Smooth muscle cell (in vitro differentiated cells): ENCODE measurements around the gene LANCL3. TPM values are rescaled to one million over a fixed set of nuclear protein-coding genes. Genes with fewer than 3 reads are reported as not detected.
"Not testable (repeated sequence)": the region's sequence is repeated elsewhere in the genome, so short reads cannot be mapped to it uniquely, and the experiment has no call there.

Experiments
- DNase-seq: peaks from one replicate; lab custom pipeline; 2025; ENCODE audit not compliant: unreplicated experiment; lab: John Stamatoyannopoulos, UW
- H2AFZ ChIP-seq: fragments of 200-600 bp; sonication (generic); 2 replicates; pipeline ENCODE4 v1.6.0; 2016; ENCODE audit warnings: antibody characterized with exemption, low read depth, mild to moderate bottlenecking
- H3F3A ChIP-seq: fragments of 200-600 bp; sonication (generic); 2 replicates; pipeline ENCODE4 v1.6.0; 2017; ENCODE audit warnings: antibody characterized with exemption, low read depth
- H3K27ac ChIP-seq: fragments of 200-600 bp; sonication (generic); 2 replicates; pipeline ENCODE4 v1.5.1; 2016; ENCODE audit warnings: low read depth, mild to moderate bottlenecking
- H3K27me3 ChIP-seq: fragments of 200-600 bp; sonication (generic); 2 replicates; pipeline ENCODE4 v1.6.1; 2016; ENCODE audit warnings: low read depth, mild to moderate bottlenecking
- H3K36me3 ChIP-seq: fragments of 200-600 bp; sonication (generic); 2 replicates; pipeline ENCODE4 v1.5.1; 2016; ENCODE audit warnings: low read depth
- H3K4me1 ChIP-seq: fragments of 200-600 bp; sonication (generic); 2 replicates; pipeline ENCODE4 v1.5.1; 2016; ENCODE audit warnings: low read depth
- H3K4me2 ChIP-seq: fragments of 200-600 bp; sonication (generic); 2 replicates; pipeline ENCODE4 v1.6.0; 2016; ENCODE audit warnings: mild to moderate bottlenecking
- H3K4me3 ChIP-seq: fragments of 200-600 bp; sonication (generic); 2 replicates; pipeline ENCODE4 v1.5.1; 2016; ENCODE audit warnings: mild to moderate bottlenecking
- H3K79me2 ChIP-seq: fragments of 200-600 bp; sonication (generic); 2 replicates; pipeline ENCODE4 v1.6.0; 2016; ENCODE audit warnings: low read depth, mild to moderate bottlenecking
- H3K9ac ChIP-seq: fragments of 200-600 bp; sonication (generic); 2 replicates; pipeline ENCODE4 v1.6.0; 2016; ENCODE audit warnings: low read depth
- H3K9me3 ChIP-seq: fragments of 200-600 bp; sonication (generic); replicated peaks from 2 replicates; pipeline ENCODE4 v1.5.1; 2016; ENCODE audit warnings: low read depth
- H4K20me1 ChIP-seq: fragments of 200-600 bp; sonication (generic); 2 replicates; pipeline ENCODE4 v1.6.0; 2016; ENCODE audit warnings: low read depth
- WGBS: methylation state at CpG from one replicate; pipeline ENCODE4 v1.1.7; 2016; ENCODE audit warnings: low lambda C conversion rate; 5-methylcytosine and 5-hydroxymethylcytosine counted together
- polyA plus RNA-seq: library from polyadenylated mRNA; unstranded; fragments of >200 nt; fragmentation: Nextera tagmentation; extraction: Ambion mirVana; gene quantifications from 2 replicates; pipeline ENCODE4 v1.2.1, GENCODE V29; 2016
- total RNA-seq: library from RNA; depleted of rRNA; stranded (reverse); fragments of >200 nt; gene quantifications from 2 replicates; pipeline ENCODE4 v1.2.3, GENCODE V29; 2014
- TF ChIP-seq, protein P1 (sequence below): fragments of 200-600 bp; sonication (generic); IDR thresholded peaks from 2 replicates; pipeline ENCODE4 v1.5.1; 2017; ENCODE audit warnings: borderline replicate concordance, mild to moderate bottlenecking, antibody characterized with exemption; ENCODE audit not compliant: insufficient read depth, poor library complexity, severe bottlenecking

The LANCL3 gene
- total and polyA plus RNA-seq, 2 experiments from 2014 or later: 0.18 to 0.54 TPM

DNA sequence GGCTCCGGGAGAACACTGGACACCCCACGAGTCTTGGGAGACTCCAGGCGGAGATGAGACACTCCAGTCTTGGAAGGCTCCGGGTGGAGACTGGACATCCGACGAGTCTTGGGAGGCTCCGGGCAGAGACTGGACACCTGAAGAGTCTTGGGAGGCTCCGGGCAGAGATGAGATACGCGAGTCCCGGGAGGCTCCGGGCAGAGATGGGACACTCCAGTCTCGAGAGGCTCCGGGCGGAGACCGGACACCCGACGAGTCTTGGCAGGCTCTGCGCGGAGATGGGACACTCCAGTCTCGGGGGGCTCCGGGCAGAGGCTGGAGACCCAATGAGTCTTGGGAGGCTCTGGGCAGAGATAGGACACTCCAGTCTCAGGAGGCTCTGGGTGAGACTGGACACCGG lies 28.1 kb upstream of the LANCL3 start:
- Histone ChIP-seq H3K27ac (no peak overlapping the region), H3K4me1 (no peaks in the 10 kb centered on the region), H4K20me1 (no peaks in the 10 kb centered on the region), H3K36me3 (no peaks in the 10 kb centered on the region), H3K79me2 (no peaks in the 10 kb centered on the region), H3K9ac (no peak overlapping the region), H2AFZ (no peak overlapping the region), H3K9me3 (no peaks in the 10 kb centered on the region), H3K4me2 (no peak overlapping the region), H3F3A (no peaks in the 10 kb centered on the region), H3K4me3 (no peak overlapping the region), H3K27me3 (no peaks in the 10 kb centered on the region)
- DNase-seq: no peak
- TF ChIP-seq, protein P1, sequence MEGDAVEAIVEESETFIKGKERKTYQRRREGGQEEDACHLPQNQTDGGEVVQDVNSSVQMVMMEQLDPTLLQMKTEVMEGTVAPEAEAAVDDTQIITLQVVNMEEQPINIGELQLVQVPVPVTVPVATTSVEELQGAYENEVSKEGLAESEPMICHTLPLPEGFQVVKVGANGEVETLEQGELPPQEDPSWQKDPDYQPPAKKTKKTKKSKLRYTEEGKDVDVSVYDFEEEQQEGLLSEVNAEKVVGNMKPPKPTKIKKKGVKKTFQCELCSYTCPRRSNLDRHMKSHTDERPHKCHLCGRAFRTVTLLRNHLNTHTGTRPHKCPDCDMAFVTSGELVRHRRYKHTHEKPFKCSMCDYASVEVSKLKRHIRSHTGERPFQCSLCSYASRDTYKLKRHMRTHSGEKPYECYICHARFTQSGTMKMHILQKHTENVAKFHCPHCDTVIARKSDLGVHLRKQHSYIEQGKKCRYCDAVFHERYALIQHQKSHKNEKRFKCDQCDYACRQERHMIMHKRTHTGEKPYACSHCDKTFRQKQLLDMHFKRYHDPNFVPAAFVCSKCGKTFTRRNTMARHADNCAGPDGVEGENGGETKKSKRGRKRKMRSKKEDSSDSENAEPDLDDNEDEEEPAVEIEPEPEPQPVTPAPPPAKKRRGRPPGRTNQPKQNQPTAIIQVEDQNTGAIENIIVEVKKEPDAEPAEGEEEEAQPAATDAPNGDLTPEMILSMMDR: no peak
- WGBS: 95% methylated on average over 23 of the region's 23 CpGs

DNA sequence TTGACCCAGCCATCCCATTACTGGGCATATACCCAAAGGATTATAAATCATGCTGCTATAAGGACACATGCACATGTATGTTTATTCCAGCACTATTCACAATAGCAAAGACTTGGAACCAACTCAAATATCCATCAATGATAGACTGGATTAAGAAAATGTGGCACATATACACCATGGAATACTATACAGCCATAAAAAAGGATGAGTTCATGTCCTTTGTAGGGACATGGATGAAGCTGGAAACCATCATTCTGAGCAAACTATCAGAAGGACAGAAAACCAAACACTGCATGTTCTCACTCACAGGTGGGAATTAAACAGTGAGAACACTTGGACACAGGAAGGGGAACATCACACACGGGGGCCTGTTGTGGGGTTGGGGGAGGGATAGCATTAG lies 26.9 kb upstream of the LANCL3 start:
- not testable (repeated sequence) for H3K4me1 ChIP-seq, H3K9me3 ChIP-seq, H3K79me2 ChIP-seq, H3K4me2 ChIP-seq, H3F3A ChIP-seq, H3K27ac ChIP-seq, DNase-seq, H4K20me1 ChIP-seq, H3K36me3 ChIP-seq, H3K9ac ChIP-seq, H2AFZ ChIP-seq, H3K4me3 ChIP-seq, H3K27me3 ChIP-seq
- WGBS: 90% methylated on average over 1 of the region's 1 CpG

DNA sequence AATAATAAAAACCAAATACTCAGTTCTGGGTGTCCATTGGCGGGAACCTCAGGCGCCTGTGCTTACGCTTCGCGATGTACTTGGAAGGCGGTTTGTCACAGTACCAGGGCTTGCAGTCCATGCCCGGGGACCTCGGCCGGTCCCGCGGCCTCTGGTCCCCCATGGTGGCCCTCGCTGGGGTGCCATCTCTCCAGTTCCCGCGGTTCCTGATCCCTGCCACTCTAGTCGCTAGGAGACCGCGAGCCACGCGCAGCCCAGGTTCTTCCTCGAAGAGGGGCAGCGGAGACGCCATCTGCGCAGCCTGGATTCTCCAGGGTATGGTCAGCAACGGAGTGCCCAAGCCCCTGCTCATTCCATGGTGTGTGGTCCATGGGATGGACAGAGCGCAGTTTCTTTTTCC lies 26.4 kb upstream of the LANCL3 start:
- Histone ChIP-seq H3K4me2 (no peak overlapping the region), H3K27me3 (no peaks in the 10 kb centered on the region), H3K27ac (no peak overlapping the region), H2AFZ (no peak overlapping the region), H3K36me3 (no peaks in the 10 kb centered on the region), H3K9me3 (no peaks in the 10 kb centered on the region), H4K20me1 (no peaks in the 10 kb centered on the region), H3K4me1 (no peaks in the 10 kb centered on the region), H3K9ac (no peak overlapping the region), H3K79me2 (no peaks in the 10 kb centered on the region), H3K4me3 (no peak overlapping the region), H3F3A (no peaks in the 10 kb centered on the region)
- DNase-seq: no peak
- TF ChIP-seq, protein P1: no peak
- 96% methylated on average over 25 of the region's 25 CpGs for WGBS

DNA sequence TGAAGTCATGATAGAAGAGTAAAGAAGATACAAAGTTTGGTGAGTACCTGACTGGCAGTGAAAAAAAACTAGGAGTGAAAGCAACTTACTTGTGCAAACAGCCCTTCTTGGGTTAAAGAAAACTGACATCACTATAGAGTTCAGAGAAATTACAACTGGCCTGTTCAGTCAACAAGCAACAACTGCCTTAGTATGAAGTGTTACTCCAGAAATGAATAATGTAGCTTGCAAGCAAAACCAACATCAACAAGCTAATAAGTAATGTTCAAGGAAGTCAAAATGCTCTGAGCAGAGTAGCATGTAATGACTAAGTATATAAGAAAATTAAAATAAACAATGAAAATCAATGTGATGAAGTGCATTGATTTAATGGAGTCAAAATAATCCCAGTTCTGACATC lies 21.8 kb upstream of the LANCL3 start:
- H3K36me3 ChIP-seq, H2AFZ ChIP-seq, H4K20me1 ChIP-seq, H3K79me2 ChIP-seq, H3K9me3 ChIP-seq, H3F3A ChIP-seq, H3K27me3 ChIP-seq, DNase-seq, H3K4me3 ChIP-seq, H3K4me2 ChIP-seq, H3K9ac ChIP-seq, H3K4me1 ChIP-seq, H3K27ac ChIP-seq: not testable (repeated sequence)

DNA sequence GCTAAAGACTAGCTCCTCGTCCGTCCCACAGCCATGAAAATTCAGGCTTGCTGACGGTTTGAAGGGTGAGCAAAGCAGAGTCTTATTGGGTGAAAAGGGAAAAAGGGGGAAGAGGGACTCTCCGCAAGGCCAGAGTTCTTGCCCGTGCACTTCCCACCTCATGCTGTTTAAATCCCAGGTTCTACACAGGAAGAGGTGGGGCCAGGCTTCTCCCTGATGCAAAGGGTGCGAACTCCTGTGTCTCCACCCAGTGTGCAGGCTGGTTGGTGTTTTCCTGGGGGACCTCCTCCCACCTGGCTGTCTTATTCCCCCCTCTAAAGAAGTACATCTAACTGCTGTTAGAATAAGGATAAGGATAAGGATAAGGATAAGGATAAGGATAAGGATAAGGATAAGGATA lies 18.0 kb upstream of the LANCL3 start:
- H3K9ac ChIP-seq: no peak overlapping the region
- H3K4me3 ChIP-seq: no peak overlapping the region
- H3K4me2 ChIP-seq: no peak overlapping the region
- no peaks in the 10 kb centered on the region for H3K27me3 ChIP-seq
- no peaks in the 10 kb centered on the region for H3K9me3 ChIP-seq
- no peaks in the 10 kb centered on the region for H3K36me3 ChIP-seq
- H3K27ac ChIP-seq: no peak overlapping the region
- H3K79me2 ChIP-seq: no peaks in the 10 kb centered on the region
- no peak overlapping the region for H2AFZ ChIP-seq
- WGBS: 73% methylated on average over 6 of the region's 6 CpGs
- DNase-seq: no peak
- TF ChIP-seq, protein P1: no peak
- no peaks in the 10 kb centered on the region for H4K20me1 ChIP-seq
- no peaks in the 10 kb centered on the region for H3F3A ChIP-seq
- H3K4me1 ChIP-seq: no peaks in the 10 kb centered on the region

DNA sequence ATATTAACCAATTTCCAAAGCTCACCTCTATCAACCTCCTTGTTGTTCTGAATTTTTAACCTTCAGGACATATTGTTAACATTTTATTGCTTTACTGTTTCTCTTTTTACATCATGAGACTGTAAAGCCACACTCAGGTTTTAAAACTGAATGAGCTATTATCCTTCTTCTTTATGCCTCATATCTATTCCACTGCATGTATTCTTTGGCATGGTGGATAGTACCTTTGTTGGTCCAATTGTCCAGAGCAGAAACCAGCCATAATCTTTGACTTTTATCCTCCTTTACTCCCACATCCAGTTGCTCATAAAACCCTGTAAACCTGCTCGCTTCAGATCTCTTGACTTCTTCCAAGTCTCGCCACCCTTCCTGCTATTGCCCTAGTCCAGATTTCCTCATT lies 6.2 kb upstream of the LANCL3 start:
- H3F3A ChIP-seq, H3K4me2 ChIP-seq, H4K20me1 ChIP-seq, H3K4me3 ChIP-seq, H3K27me3 ChIP-seq, H3K9ac ChIP-seq, DNase-seq, H3K79me2 ChIP-seq, H3K36me3 ChIP-seq, H2AFZ ChIP-seq, H3K27ac ChIP-seq, H3K9me3 ChIP-seq, H3K4me1 ChIP-seq: not testable (repeated sequence)
- 93% methylated on average over 2 of the region's 2 CpGs for WGBS

DNA sequence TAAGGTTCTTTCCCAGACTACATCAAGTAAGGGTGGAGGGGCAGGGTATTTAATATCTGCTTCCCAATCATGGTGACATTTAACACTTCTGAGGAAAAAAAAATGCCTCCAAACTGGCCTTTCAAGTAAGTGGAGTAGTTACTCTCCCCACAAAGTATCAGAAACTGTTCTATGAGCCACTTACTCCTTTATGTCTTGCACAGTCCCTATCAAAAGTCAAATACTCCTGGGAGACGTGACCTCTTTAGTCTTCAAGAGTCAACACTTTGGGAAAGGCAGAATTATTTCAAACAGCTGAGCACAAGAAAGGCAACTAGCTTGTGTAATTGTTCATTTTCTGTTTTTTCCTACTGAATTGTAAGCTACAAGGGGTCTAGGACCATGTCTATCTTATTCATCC lies 1.1 kb upstream of the LANCL3 start:
- not testable (repeated sequence) for H3K79me2 ChIP-seq, H4K20me1 ChIP-seq, H3K4me2 ChIP-seq, H3F3A ChIP-seq, H3K4me3 ChIP-seq, H3K9ac ChIP-seq, H3K4me1 ChIP-seq, DNase-seq, H2AFZ ChIP-seq, H3K27me3 ChIP-seq, H3K36me3 ChIP-seq, H3K9me3 ChIP-seq, H3K27ac ChIP-seq
- no CpG with 5 or more reads among the region's 1 CpG for WGBS
